Mesothelial cell of epicardium (in vitro differentiated cells): ENCODE data around the gene FAM184B. TPM values are rescaled to one million over a fixed set of nuclear protein-coding genes. Genes with fewer than 3 reads are reported as not detected.

Experiments used
- DNase-seq, 2 experiments: peaks; one replicate each; pipeline ENCODE4 v3.0.0; 2021; ENCODE audit warnings: low spot score in 2 of 2; ENCODE audit not compliant: unreplicated experiment in 2 of 2
- H3K27ac Mint-ChIP-seq: 2 replicates; pipeline ENCODE4 v1.8.0; 2021; ENCODE audit warnings: mixed read lengths
- H3K27me3 Mint-ChIP-seq: 2 replicates; pipeline ENCODE4 v1.8.0; 2021; ENCODE audit warnings: low read depth, mixed read lengths
- H3K36me3 Mint-ChIP-seq: 2 replicates; pipeline ENCODE4 v1.8.0; 2021; ENCODE audit warnings: mixed read lengths
- H3K4me1 Mint-ChIP-seq: 2 replicates; pipeline ENCODE4 v1.8.0; 2021; ENCODE audit warnings: mixed read lengths
- H3K4me3 Mint-ChIP-seq: 2 replicates; pipeline ENCODE4 v1.8.0; 2021; ENCODE audit warnings: mild to moderate bottlenecking, moderate library complexity, mixed read lengths
- H3K9me3 Mint-ChIP-seq: 2 replicates; pipeline ENCODE4 v1.8.0; 2021; ENCODE audit warnings: mixed read lengths
- CTCF ChIP-seq: fragments of 200-600 bp; sonication (generic); IDR thresholded peaks from one replicate; pipeline ENCODE4 v1.5.0; 2021; ENCODE audit warnings: antibody characterized with exemption; ENCODE audit not compliant: unreplicated experiment
- total RNA-seq: library from RNA; stranded (reverse); gene quantifications from 3 replicates; pipeline ENCODE4 v1.2.1, GENCODE V29; 2021

Gene FAM184B
- total RNA-seq, 1 donor from 2014 or later = 0.04 TPM

GRCh38 chr4:17722356-17722700 lies 59.1 kb downstream of the FAM184B start:
- H3K9me3 Mint-ChIP-seq = peaks cover 2% of the 10 kb centered on the region
- no peak for TF ChIP-seq CTCF
- H3K4me1 Mint-ChIP-seq = peaks cover 4% of the 10 kb centered on the region
- H3K4me3 Mint-ChIP-seq = no peak overlapping the region
- no peaks in the 10 kb centered on the region for H3K36me3 Mint-ChIP-seq
- H3K27ac Mint-ChIP-seq = no peak overlapping the region
- H3K27me3 Mint-ChIP-seq = no peaks in the 10 kb centered on the region
- no peak for DNase-seq

DNA sequence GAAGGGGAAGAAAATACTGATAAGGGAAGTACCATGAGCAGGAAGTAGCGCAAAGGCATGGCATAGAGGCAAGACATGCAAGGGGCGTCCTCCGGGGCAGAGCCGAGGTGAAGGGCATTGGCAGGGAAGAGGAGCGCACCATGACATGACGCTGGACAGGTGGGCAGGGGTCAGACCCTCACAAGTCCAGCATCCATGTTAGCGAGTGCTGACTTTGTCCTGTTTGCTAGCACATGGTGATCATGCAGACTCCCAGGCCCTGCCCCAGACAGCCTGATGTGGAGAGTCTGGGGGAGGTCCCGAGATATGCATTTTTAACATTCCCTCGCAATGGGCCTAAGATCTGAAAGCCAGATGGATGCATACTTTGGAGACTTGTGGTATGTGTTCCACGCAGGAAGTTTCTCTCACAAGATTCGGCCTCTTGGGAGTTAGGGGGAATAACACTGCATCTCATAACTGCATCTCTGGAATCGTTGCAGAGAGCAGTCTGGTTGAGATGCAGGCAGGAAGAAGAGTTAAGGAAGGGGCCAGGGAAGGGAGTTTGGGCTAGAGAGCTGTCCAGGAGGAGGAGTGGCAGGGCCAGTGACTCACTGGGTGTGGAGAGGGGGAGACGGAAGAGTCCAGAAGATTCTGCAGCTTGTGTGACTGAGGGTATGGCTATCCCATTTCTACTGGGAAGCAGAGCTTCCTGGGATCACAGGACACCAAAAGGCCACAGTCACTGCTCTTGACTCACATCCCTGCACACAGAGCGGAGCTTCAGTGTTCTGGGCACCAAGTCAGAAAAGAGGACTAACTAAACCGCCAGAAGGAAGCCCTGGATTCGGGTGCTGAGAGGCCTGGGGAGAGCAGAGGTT lies 59.7 kb downstream of the FAM184B start:
- Mint-ChIP-seq H3K4me1 (peaks cover 7% of the 10 kb centered on the region), H3K27ac (no peak overlapping the region), H3K4me3 (no peak overlapping the region), H3K27me3 (no peaks in the 10 kb centered on the region), H3K36me3 (no peaks in the 10 kb centered on the region), H3K9me3 (no peaks in the 10 kb centered on the region)
- DNase-seq = no peak
- TF ChIP-seq CTCF = no peak

DNA sequence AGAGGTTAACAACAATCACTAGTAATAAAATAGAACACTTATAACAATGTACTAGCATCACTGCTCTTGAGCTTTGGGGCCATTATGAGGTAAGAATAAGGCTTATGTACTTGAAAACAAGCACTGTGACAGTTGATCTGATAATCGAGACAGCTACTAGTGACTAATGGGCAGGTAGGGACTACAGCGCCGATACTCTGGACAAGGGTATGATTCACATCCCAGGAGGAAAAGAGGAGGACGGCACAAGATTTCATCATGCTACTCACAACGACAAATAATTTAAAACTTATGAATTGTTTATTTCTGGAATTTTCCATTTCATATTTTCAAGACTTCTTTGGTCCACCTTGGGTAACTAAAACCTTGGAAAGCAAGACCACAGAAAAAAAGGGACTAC lies 62.3 kb downstream of the FAM184B start:
- Mint-ChIP-seq H3K4me3 (no peak overlapping the region), H3K9me3 (no peaks in the 10 kb centered on the region), H3K27me3 (no peaks in the 10 kb centered on the region), H3K36me3 (no peaks in the 10 kb centered on the region), H3K4me1 (peaks cover 11% of the 10 kb centered on the region), H3K27ac (no peak overlapping the region)
- DNase-seq = no peak
- TF ChIP-seq CTCF = no peak

DNA sequence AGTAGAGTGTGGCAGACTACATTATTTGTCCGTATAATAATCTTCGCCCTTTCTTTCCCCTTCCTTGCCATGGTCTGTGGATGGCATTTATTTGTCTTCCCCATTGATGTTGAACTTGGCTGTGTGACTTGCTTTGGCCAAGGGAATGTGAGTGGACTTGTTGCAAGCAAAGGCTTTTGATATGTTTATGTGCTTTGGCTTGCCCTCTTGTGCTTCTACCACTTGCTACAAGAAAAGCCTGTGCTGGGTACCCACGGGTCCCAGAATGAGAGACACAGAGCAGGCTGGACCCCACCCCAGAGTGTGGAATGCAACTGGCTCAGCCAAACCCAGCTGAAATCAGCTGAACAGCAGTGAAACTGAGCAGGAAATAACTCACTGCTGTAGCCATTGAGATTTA lies 63.0 kb downstream of the FAM184B start:
- H3K4me1 Mint-ChIP-seq = peaks cover 11% of the 10 kb centered on the region
- no peaks in the 10 kb centered on the region for H3K27me3 Mint-ChIP-seq
- no peak overlapping the region for H3K4me3 Mint-ChIP-seq
- no peak overlapping the region for H3K27ac Mint-ChIP-seq
- no peak for DNase-seq
- no peaks in the 10 kb centered on the region for H3K9me3 Mint-ChIP-seq
- no peak for TF ChIP-seq CTCF
- no peaks in the 10 kb centered on the region for H3K36me3 Mint-ChIP-seq

DNA sequence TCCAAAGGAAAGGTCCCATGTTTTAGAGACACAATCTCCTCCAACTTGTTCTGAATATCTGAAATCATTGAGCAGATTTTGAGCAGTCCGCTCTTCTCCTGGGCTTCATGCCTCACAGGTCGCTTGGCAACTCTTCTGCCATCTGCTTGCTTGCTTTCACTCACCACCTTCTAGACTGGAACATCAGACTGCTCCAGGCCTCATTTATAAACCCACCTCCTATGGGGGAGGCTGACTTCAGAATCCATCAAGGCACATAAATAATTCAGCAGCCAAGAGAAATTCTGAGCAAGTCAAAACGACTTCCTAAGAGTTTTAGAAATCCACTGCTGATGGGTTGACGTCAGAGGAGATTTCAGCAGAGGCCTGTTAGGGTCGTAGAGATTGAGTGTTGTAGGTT lies 64.1 kb downstream of the FAM184B start:
- H3K9me3 Mint-ChIP-seq = no peaks in the 10 kb centered on the region
- H3K4me1 Mint-ChIP-seq = peaks cover 11% of the 10 kb centered on the region
- H3K36me3 Mint-ChIP-seq = no peaks in the 10 kb centered on the region
- no peak overlapping the region for H3K27ac Mint-ChIP-seq
- H3K4me3 Mint-ChIP-seq = no peak overlapping the region
- H3K27me3 Mint-ChIP-seq = peaks cover 2% of the 10 kb centered on the region
- DNase-seq = no peak
- TF ChIP-seq CTCF = no peak
